ENCODE measurements around the gene TMEM132D.

The TMEM132D gene

GRCh38 chr12:129607301-129607700 is 296.5 kb downstream of the TMEM132D start:
- DNase-seq (ENCODE audit: insufficient read length) (no peak), FAIRE-seq (no peak)
- TF ChIP-seq TAF1 (IDR thresholded peaks at IDR 0.05; ENCODE audit: borderline replicate concordance, low read depth, low read length) (no peak), POLR2A (IDR thresholded peaks at IDR 0.05; ENCODE audit: low read depth, low read length) (no peak), POLR2AphosphoS5 (IDR thresholded peaks at IDR 0.05; ENCODE audit: low read depth, low read length) (no peak)

GRCh38 chr12:129606239-129606638 is 297.6 kb downstream of the TMEM132D start:
- TF ChIP-seq TAF1 (IDR thresholded peaks at IDR 0.05; ENCODE audit: borderline replicate concordance, low read depth, low read length), result no peak
- FAIRE-seq (no peak), DNase-seq (ENCODE audit: insufficient read length) (no peak)

GRCh38 chr12:129605666-129606065 is 298.2 kb downstream of the TMEM132D start:
- FAIRE-seq, result no peak
- DNase-seq (ENCODE audit: insufficient read length), result no peak
- TF ChIP-seq POLR2A (IDR thresholded peaks at IDR 0.05; ENCODE audit: low read depth, low read length) (no peak), POLR2AphosphoS5 (IDR thresholded peaks at IDR 0.05; ENCODE audit: low read depth, low read length) (no peak), TAF1 (IDR thresholded peaks at IDR 0.05; ENCODE audit: borderline replicate concordance, low read depth, low read length) (no peak)

- TF ChIP-seq POLR2AphosphoS5 (IDR thresholded peaks at IDR 0.05; ENCODE audit: low read depth, low read length) (no peak), TAF1 (IDR thresholded peaks at IDR 0.05; ENCODE audit: borderline replicate concordance, low read depth, low read length) (no peak), POLR2A (IDR thresholded peaks at IDR 0.05; ENCODE audit: low read depth, low read length) (no peak)
- no peak for DNase-seq (ENCODE audit: insufficient read length)
- no peak for FAIRE-seq
Measured at GRCh38 chr12:129604506-129604905, 299.3 kb downstream of the TMEM132D start.

GRCh38 chr12:129599406-129599805 is 304.4 kb downstream of the TMEM132D start:
- no peak for DNase-seq (ENCODE audit: insufficient read length)
- FAIRE-seq, result no peak
- TF ChIP-seq POLR2AphosphoS5 (IDR thresholded peaks at IDR 0.05; ENCODE audit: low read depth, low read length), result no peak
- no peak for TF ChIP-seq POLR2A (IDR thresholded peaks at IDR 0.05; ENCODE audit: low read depth, low read length)
- TF ChIP-seq TAF1 (IDR thresholded peaks at IDR 0.05; ENCODE audit: borderline replicate concordance, low read depth, low read length), result no peak

GRCh38 chr12:129594098-129594497 is 309.7 kb downstream of the TMEM132D start:
- FAIRE-seq, result no peak
- no peak for DNase-seq (ENCODE audit: insufficient read length)
- TF ChIP-seq POLR2A (IDR thresholded peaks at IDR 0.05; ENCODE audit: low read depth, low read length) (no peak), TAF1 (IDR thresholded peaks at IDR 0.05; ENCODE audit: borderline replicate concordance, low read depth, low read length) (no peak), POLR2AphosphoS5 (IDR thresholded peaks at IDR 0.05; ENCODE audit: low read depth, low read length) (no peak)

- DNase-seq (ENCODE audit: insufficient read length), result no peak
- no peak for TF ChIP-seq TAF1 (IDR thresholded peaks at IDR 0.05; ENCODE audit: borderline replicate concordance, low read depth, low read length)
- no peak for FAIRE-seq
Measured at GRCh38 chr12:129592449-129592848, 311.4 kb downstream of the TMEM132D start.

- TF ChIP-seq TAF1 (IDR thresholded peaks at IDR 0.05; ENCODE audit: borderline replicate concordance, low read depth, low read length) (no peak), POLR2A (IDR thresholded peaks at IDR 0.05; ENCODE audit: low read depth, low read length) (no peak), POLR2AphosphoS5 (IDR thresholded peaks at IDR 0.05; ENCODE audit: low read depth, low read length) (no peak)
- no peak for FAIRE-seq
- DNase-seq (ENCODE audit: insufficient read length), result no peak
Measured at GRCh38 chr12:129589503-129589902, 314.3 kb downstream of the TMEM132D start.

GRCh38 chr12:129588142-129588541 is 315.7 kb downstream of the TMEM132D start:
- DNase-seq (ENCODE audit: insufficient read length) (no peak), FAIRE-seq (no peak)
- TF ChIP-seq TAF1 (IDR thresholded peaks at IDR 0.05; ENCODE audit: borderline replicate concordance, low read depth, low read length) (no peak), POLR2AphosphoS5 (IDR thresholded peaks at IDR 0.05; ENCODE audit: low read depth, low read length) (no peak), POLR2A (IDR thresholded peaks at IDR 0.05; ENCODE audit: low read depth, low read length) (no peak)

- no peak for DNase-seq (ENCODE audit: insufficient read length)
- TF ChIP-seq POLR2AphosphoS5 (IDR thresholded peaks at IDR 0.05; ENCODE audit: low read depth, low read length), result no peak
- no peak for TF ChIP-seq TAF1 (IDR thresholded peaks at IDR 0.05; ENCODE audit: borderline replicate concordance, low read depth, low read length)
- no peak for TF ChIP-seq POLR2A (IDR thresholded peaks at IDR 0.05; ENCODE audit: low read depth, low read length)
- no peak for FAIRE-seq
Measured at GRCh38 chr12:129585296-129585695, 318.5 kb downstream of the TMEM132D start.

GRCh38 chr12:129579879-129580278 is 323.9 kb downstream of the TMEM132D start:
- TF ChIP-seq TAF1 (IDR thresholded peaks at IDR 0.05; ENCODE audit: borderline replicate concordance, low read depth, low read length), result no peak
- no peak for TF ChIP-seq POLR2A (IDR thresholded peaks at IDR 0.05; ENCODE audit: low read depth, low read length)
- no peak for TF ChIP-seq POLR2AphosphoS5 (IDR thresholded peaks at IDR 0.05; ENCODE audit: low read depth, low read length)
- DNase-seq (ENCODE audit: insufficient read length) (no peak), FAIRE-seq (no peak)

- no peak for DNase-seq (ENCODE audit: insufficient read length)
- FAIRE-seq, result no peak
- TF ChIP-seq POLR2A (IDR thresholded peaks at IDR 0.05; ENCODE audit: low read depth, low read length), result no peak
- TF ChIP-seq POLR2AphosphoS5 (IDR thresholded peaks at IDR 0.05; ENCODE audit: low read depth, low read length), result no peak
- no peak for TF ChIP-seq TAF1 (IDR thresholded peaks at IDR 0.05; ENCODE audit: borderline replicate concordance, low read depth, low read length)
Measured at GRCh38 chr12:129571901-129572494, 331.8 kb downstream of the TMEM132D start.

All from GM12892 (cell line).